ENCODE results near the gene ARV1.
"Not testable (repeated sequence)": the region's sequence is repeated elsewhere in the genome, so short reads cannot be mapped to it uniquely, and the experiment has no call there.

ARV1 gene

GRCh38 chr1:231028682-231029081 lies 49.8 kb downstream of the ARV1 start:
- no peak for DNase-seq (ENCODE audit: low spot score)
- no peak for TF ChIP-seq CTCF (IDR thresholded peaks at IDR 0.05; ENCODE audit: extremely low read depth, missing control alignments)

GRCh38 chr1:231029247-231029646 lies 50.4 kb downstream of the ARV1 start:
- DNase-seq (ENCODE audit: low spot score), result not testable (repeated sequence)

GRCh38 chr1:231029841-231030240 lies 50.9 kb downstream of the ARV1 start:
- TF ChIP-seq CTCF (IDR thresholded peaks at IDR 0.05; ENCODE audit: extremely low read depth, missing control alignments), result no peak
- no peak for DNase-seq (ENCODE audit: low spot score)

- DNase-seq (ENCODE audit: low spot score), result no peak
- TF ChIP-seq CTCF (IDR thresholded peaks at IDR 0.05; ENCODE audit: extremely low read depth, missing control alignments), result no peak
Measured at GRCh38 chr1:231032963-231033362, 54.1 kb downstream of the ARV1 start.

- DNase-seq (ENCODE audit: low spot score), result no peak
- no peak for TF ChIP-seq CTCF (IDR thresholded peaks at IDR 0.05; ENCODE audit: extremely low read depth, missing control alignments)
Measured at GRCh38 chr1:231035799-231036198, 56.9 kb downstream of the ARV1 start.

GRCh38 chr1:231036416-231036815 lies 57.5 kb downstream of the ARV1 start:
- TF ChIP-seq CTCF (IDR thresholded peaks at IDR 0.05; ENCODE audit: extremely low read depth, missing control alignments), result no peak
- DNase-seq (ENCODE audit: low spot score), result no peak

- no peak for DNase-seq (ENCODE audit: low spot score)
- no peak for TF ChIP-seq CTCF (IDR thresholded peaks at IDR 0.05; ENCODE audit: extremely low read depth, missing control alignments)
Measured at GRCh38 chr1:231037585-231038517, 59.0 kb downstream of the ARV1 start.
